Neural progenitor cell (in vitro differentiated cells): ENCODE data around the gene CCDC8.

Source experiments
- CTCF ChIP-seq: fragments of 200-600 bp; sonication (generic); IDR thresholded peaks from 2 replicates; pipeline ENCODE4 v1.5.1; 2017; ENCODE audit warnings: antibody characterized with exemption, mild to moderate bottlenecking
- EZH2phosphoT487 ChIP-seq: fragments of 200-600 bp; sonication (generic); IDR thresholded peaks from 2 replicates; pipeline ENCODE4 v1.6.1; 2017; ENCODE audit warnings: antibody characterized with exemption

DNA sequence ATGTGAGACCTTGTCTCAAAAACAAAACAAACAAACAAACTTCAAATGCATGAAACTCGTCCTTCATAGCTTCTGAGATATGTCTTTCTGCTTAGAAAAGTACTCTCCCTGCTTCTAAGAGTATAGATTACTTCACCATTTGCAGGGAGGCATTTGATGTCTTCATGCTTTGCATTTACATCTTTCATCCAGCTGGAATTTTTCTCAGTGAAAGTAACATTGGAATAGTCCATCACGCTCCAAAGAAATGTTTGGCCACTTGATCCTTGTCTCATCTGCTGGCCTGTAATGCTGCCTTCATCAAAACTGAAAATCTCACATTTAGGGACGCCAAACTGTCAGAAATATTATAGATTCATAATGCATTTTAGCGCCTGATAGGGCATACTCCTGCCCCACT is 38.8 kb upstream of the CCDC8 start:
- TF ChIP-seq CTCF (no peak), EZH2phosphoT487 (no peak)
